Fibroblast of pulmonary artery (primary cell): ENCODE data around the gene NOTO.

Experiments
- DNase-seq: peaks from one replicate; pipeline ENCODE4 v3.0.0-alpha.2; 2010; ENCODE audit warnings: low read depth
- H3K4me3 ChIP-seq: replicated peaks from 2 replicates; pipeline ENCODE4 v1.5.1; 2011; ENCODE audit warnings: low read depth, mild to moderate bottlenecking, control low read depth, low read length, moderate library complexity
- CTCF ChIP-seq: IDR thresholded peaks from 2 replicates; pipeline ENCODE4 v1.5.1; 2011; ENCODE audit warnings: mild to moderate bottlenecking, control low read depth, low read length, inconsistent platforms; ENCODE audit errors: missing control alignments

NOTO gene

DNA sequence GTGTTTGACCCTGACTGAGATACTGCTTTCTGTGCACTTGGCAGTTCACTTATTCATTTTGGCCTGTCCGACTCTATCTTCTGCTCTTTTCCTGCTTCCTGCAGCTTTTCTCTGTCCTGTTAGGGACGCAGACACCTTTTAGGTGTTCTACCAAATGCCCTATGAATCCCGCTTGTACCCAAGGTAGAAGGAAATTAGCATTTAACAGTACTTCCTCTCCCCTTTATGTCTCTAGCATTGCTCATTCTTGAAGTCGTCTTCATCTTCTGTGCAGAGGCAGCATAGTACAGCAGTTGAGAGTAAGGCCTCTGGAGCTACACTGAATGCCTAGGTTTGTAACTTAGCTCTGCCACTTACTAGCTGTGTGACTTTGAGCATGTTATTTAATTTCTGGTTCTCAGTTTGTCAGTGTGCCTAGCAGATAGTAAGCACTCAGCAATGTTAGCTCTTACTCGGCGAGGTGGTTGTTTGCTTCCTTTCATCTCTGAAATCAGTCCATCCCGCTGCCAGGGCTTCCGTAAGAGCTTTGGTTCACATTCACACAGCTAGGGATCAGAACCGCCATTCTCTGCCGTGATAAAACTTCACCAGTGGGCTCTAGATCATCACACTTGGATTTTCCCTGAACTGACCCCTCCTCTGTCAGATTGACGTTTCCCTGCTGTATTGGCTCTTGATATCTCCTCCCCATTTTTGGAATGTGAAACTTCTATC lies 33.1 kb downstream of the NOTO start:
- peak overlapping the region; percentile 95 for H3K4me3 ChIP-seq
- no peak for TF ChIP-seq CTCF
- no peak for DNase-seq

DNA sequence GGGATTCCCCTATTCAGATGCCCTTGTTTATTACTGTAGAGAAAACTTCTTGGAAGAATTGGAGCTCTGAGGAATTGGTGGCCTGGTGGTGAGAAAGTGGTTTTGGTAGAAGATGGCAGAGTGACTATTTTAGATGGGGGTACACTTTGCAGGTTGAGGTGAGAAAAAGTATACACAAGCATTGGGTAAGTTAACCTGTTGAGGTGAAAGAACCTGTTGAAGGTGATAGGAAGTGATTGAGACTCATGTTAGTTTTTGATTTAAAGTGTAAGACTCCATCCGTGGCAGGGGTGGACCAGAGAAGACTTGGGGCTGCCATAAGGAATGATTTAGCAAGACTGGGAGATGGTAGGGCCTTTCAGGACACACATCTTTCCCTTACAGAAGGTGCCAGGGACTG lies 34.8 kb downstream of the NOTO start:
- TF ChIP-seq CTCF: no peak

GRCh38 chr2:73238149-73238548 lies 35.8 kb downstream of the NOTO start:
- no peak for TF ChIP-seq CTCF
- DNase-seq: no peak
- no peak overlapping the region for H3K4me3 ChIP-seq

More for the DNA sequence above, 34.8 kb downstream of the NOTO start:
- H3K4me3 ChIP-seq: no peak overlapping the region
- no peak for DNase-seq

DNA sequence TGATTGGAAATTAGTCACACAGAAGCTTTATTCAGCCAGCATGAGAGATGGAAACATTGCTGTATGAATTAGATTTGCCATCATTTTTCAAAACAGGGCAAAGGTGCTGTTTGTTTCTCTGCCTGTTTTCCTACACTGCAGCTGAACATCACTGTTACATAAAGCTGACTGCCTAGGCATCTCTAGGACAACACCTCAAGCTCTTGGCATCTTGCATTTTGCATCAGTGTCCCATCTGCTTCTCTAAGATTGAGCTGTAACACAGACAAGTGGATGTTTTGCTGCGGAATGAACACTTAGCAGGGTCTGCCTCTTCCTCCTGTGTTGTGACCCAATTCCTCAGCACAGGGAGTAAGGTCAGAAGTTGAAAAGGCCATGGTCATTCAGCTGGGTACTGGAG lies 36.6 kb downstream of the NOTO start:
- no peak for DNase-seq
- TF ChIP-seq CTCF: no peak
- no peak overlapping the region for H3K4me3 ChIP-seq

DNA sequence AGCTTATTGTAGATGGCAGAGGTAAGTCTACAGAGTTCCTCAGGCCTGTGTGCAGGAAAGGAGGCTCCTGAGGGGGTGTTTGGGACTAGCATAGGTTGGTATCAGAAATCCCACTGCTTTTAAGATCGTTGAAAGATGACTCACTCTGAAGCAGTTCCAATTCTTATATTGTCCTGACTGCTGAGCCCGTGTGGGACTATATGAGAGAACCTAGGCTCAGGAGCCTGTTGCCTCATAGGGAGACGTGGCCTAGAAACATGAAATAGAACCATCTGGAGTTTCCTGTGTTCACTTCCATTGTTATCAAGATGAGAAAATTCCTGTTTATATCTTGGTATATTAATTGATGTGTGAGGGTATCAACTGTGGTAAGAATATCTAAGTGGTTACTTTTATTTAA lies 37.4 kb downstream of the NOTO start:
- DNase-seq: peak; percentile 88
- H3K4me3 ChIP-seq: no peak overlapping the region
- TF ChIP-seq CTCF: no peak

- H3K4me3 ChIP-seq: no peak overlapping the region
- peak; percentile 73 for DNase-seq
- TF ChIP-seq CTCF: no peak
These were observed 41.7 kb downstream of the NOTO start for GRCh38 chr2:73243884-73244570.
